Hematopoietic multipotent progenitor cell treated with erythropoietin and hydrocortisone succinate and interleukin-3 and kit ligand, for 17 days (in vitro differentiated cells): ENCODE results near the gene THSD4.

ENCODE experiments used
- DNase-seq: peaks from one replicate; pipeline ENCODE4 v3.0.0-alpha.2; 2015; ENCODE audit warnings: low spot score

The THSD4 gene

GRCh38 chr15:71688509-71689094 lies 573.3 kb downstream of the THSD4 start:
- DNase-seq = no peak

DNA sequence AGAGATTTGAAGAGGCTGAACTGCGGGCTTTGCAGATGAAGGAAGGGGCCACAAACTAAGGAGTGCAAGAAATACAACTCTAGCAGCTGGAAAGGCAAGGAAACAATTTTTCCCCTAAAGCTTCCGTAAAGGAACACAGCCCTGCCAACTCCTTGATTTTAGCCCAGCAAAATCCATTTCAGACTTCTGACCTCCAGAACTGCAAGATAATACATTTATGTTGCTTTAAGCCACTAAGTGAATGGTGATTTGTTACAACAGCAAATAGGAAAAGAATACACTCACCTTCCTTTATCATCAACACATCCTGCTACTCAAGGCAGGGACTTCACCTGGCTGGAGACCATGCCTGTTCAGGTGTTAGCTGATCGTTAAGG lies 575.8 kb downstream of the THSD4 start:
- no peak for DNase-seq

DNA sequence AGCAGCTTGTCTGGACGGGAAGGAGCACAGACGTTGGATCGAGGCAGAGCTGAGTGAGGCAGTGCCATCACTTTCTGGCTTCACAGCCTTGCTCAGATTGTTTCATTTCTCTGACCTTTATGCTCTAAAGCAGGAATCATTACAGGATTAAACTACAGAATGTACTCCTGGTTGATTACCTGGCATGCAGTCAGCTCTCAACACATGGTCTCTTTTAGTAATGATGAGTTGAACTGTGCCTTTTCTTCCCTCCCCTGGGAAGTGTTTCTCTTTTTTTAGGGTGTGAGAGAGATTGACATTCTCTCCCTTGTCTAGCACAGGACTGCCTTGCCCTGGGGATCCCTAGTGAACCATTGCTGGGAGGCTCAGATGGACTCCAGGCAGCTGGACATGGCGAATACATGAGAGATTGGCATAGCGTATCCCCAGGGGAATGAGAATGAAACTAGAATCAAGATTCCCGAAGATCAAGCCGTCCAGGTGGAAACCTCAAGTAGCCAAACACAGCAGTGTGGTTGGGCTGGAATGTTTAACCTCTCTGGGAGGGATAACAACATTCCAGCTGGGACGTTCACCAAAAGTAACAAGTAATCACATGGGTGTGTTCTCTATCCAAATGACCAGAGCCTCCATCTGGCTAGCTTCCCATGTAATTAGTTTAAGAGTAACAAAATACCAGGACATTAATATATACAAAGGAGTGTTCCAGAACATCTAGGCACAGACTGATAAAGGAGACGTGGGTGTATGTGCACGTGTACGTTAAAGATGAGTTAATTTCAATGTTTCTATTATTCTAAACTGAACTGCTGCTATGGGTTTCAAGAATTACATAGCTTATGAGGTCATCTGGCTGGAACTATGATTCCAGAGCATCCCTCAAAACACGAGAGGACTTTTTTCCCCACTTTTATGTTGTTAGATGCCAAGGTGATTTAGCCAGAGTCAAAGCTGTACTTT lies 576.5 kb downstream of the THSD4 start:
- no peak for DNase-seq

GRCh38 chr15:71697236-71697635 lies 582.0 kb downstream of the THSD4 start:
- no peak for DNase-seq

DNA sequence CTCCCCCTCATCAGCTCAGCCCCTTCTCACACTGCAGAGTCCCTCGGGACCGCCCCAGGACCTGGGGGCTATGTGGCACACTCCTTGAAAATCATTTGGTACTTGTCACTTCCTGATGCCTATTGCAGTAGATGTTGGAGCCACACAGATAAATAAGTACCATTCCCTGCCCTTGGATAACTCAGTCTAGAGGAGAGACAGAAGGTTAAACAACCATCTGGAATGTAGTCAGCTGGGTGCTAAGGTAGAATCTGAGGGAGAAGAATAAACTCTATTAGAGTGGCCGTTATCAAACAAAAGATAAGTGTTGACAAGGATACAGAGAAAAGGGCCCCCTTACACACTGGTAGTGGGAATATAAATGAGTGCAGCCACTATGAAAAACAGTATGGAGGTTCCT lies 582.8 kb downstream of the THSD4 start:
- DNase-seq = no peak

GRCh38 chr15:71698742-71699141 lies 583.5 kb downstream of the THSD4 start:
- DNase-seq = no peak

GRCh38 chr15:71699977-71700376 lies 584.7 kb downstream of the THSD4 start:
- DNase-seq = no peak

DNA sequence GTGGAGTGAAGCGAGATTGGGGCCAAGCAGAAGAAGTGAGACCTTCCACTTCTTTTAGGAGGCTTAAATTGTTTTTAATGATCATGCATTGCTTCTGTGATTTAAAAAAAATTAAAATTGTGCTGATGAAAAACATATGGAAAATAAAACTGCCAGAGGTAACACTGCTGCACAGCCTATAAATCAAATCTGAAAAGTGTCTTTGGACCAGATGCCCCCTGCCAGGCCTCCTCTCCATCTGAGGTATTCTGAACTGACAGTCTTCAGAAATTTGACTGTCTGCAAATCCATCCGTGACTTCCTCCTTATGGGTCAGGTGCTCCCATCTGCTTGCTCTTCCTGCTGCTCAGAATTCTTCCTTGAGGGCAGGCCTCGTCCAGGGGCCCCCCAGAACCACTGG lies 586.5 kb downstream of the THSD4 start:
- no peak for DNase-seq

GRCh38 chr15:71702496-71702895 lies 587.2 kb downstream of the THSD4 start:
- DNase-seq = no peak

GRCh38 chr15:71705151-71705550 lies 589.9 kb downstream of the THSD4 start:
- no peak for DNase-seq

DNA sequence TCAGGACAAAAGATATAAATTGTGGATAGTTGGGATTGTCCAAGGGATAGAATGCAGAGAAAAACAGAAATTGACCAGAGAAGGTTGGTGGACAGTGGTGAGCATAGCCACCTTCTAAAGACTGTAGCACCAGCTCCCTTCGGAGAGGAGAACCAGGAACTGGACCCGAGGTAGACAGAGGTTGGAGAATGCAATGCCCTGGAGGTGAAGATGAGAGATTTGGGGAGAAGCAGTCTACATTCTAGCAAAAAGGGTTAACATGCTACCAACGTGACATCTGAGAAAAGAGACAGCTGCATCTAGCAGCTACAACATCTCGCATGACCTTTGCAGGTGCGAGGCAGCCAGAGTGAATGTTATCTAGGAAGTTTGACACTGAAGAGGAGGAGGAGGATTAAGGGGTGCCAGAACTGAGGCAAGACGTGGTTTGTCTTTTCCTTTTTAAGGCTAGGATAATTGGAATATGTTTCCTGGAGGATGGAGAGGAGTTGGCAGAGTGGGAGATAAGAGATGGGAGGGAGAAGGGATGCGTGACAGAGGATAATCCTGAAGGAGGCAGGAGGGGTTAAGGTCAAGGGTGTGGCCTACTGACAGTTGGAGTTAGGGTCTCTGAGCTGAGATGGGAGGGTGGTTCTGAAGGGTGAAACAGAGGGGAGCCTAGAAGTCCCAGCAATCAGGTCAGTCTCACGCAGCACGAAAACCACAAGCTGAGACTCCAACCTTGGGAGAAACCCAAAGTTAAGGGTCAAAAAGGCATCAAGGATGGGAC lies 591.4 kb downstream of the THSD4 start:
- DNase-seq = no peak

GRCh38 chr15:71707230-71708050 lies 592.2 kb downstream of the THSD4 start:
- DNase-seq = no peak

DNA sequence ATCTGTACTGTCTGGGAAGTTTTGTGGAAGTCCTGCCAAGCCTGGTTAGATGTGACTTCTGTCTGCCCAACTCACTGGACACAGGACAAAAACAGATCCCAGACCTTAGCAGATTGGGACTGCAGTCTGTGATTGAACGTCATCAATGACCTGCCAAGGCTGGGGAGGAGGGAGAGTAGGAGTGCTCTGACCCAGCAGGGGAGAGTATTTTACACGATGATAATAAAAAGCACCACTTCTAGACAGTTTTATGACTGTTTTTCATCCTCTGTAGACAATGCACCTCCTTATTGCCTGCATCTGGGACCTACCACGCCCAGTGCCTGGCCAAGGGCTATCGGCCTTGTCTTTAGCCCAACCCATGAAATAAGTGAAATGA lies 592.8 kb downstream of the THSD4 start:
- DNase-seq = no peak

- DNase-seq = no peak
These were observed 593.5 kb downstream of the THSD4 start for GRCh38 chr15:71708741-71709140.

- no peak for DNase-seq
These were observed 594.6 kb downstream of the THSD4 start for GRCh38 chr15:71709808-71710418.

DNA sequence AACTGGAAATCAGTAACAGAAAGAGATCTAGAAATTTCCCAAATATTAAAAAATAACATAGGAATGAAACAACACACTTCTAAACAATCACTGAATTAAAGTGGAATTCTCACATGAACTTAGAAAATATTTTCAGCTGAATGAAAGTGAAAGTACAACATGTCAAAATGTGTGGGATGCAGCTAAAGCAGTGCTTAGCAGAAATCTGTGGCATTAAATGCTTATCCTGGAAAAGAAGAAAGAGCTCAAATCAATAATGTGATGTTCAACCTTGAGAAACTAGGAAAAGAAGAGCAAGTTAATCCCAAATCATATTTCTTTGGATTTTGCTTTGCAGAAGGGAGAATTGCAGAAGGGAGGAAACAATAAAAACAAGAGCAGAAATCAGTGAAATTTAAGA lies 596.9 kb downstream of the THSD4 start:
- DNase-seq = no peak

DNA sequence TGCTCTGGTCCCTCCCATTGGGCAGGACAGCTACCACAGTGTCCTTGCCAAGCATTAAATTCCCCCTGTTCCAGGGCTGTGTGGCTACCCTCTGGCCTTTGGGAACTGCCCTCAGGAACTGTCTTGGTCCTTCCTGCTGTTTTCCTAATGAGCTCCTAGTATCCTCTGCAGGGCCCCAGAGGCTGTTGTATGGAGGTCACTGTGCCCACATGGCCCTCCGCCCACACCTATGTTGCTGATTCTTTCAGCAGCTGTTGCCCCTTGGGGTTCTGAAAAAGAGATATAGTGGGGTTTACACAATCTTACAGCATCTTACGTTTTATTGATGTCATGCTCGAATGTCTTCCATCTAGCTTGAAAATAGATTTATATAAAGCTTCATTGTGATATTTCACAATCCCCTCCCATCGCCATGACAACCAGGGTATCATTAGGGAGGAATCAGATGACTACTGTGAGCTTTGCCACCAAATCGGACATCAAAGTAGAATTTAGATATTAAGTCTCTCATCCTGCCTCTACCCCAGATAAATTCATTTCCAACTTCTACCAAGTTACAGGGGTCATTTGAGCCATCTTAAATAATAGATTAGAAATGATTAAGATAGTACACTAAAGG lies 598.0 kb downstream of the THSD4 start:
- no peak for DNase-seq

DNA sequence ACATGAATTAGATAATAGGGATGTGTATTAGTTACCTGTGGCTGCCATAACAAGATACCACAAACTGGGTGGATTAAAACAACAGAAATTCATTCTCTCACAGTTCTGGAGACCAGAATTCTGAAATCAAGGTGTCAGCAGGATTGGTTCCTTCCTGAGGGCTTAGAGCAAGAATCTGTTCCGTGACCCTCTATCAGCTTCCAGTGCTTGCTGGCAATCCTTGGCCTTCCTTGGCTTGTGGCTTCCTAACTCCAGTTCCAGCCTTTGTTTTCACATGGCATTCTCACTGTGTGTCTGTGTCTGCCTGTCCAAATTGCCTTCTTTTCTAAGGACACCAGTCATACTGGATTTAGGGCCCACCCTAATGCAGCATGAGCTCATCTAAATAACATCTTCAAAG lies 600.6 kb downstream of the THSD4 start:
- no peak for DNase-seq

DNA sequence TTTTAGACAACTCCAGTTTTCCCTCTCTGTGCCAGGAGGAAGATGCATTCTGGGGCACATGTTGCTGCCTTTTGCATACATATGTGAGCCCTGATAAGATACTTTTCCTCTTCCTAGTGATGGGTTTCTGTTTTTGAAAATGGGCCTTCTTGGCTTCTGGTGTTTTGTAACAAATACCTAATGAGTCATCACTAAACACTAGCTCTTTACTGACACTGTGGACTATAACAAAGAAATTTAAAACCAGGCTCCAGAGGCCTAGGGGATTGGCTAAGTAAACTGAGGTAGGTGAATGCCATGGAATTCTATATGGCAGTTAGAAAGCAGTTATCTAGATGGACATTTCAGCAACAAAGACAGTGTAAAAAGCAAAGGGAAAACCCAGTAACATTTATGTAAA lies 601.7 kb downstream of the THSD4 start:
- DNase-seq = no peak

DNA sequence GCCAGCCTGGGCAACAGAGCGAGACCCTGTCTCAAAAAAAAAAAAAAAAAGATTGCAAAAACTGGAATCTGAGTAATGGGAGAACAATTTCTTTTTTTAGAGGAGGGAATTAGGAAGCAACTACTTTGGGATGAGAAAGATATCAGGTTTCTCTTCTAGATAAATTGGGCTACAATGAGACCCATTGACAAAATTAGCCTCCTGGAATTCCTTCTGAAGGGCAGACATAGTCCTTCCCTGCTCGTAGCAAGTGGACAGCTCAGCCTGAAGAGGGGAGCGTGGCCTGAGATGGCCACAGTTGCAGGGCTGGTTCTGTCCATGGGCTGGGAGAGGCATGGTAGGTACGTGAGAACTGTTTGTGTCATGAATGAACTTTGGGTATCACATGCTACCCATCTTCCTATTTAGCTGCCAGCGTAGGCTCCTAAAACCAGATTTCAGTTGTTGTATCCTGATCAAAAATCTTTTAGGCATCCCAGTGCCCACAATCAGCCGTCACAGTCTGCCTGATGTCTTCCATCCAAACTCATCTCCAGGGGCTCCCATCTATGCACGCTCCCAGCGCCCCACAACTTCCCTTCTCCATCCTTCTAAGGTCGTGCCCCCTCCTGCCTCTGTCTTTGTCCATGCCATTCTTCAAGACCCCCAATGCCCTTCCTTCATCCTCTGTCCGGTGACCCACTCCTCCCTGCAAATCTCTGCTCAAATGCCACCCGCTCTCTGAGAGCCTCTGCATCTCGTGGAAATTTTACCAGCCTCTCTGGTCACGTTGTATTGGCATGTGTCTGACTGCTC lies 603.0 kb downstream of the THSD4 start:
- DNase-seq = no peak
